HEK293 (cell line): ENCODE data around the gene TFR2.

Source experiments
- GLI2 ChIP-seq: fragments of 450-650 bp; formaldehyde crosslinking; IDR thresholded peaks from 2 replicates; pipeline ENCODE4; 2017; ENCODE audit warnings: missing biosample characterization, missing genetic modification characterization, low read depth, borderline replicate concordance
- GLIS2 ChIP-seq: fragments of 450-650 bp; formaldehyde crosslinking; IDR thresholded peaks from 2 replicates; pipeline ENCODE4 v1.5.1; 2016; ENCODE audit warnings: missing biosample characterization, missing genetic modification characterization
- HOXA7 ChIP-seq: sonication (generic); formaldehyde crosslinking; IDR thresholded peaks from 2 replicates; pipeline ENCODE4 v1.8.1; 2022; ENCODE audit warnings: missing genetic modification reagents, borderline replicate concordance
- MEIS1 ChIP-seq: sonication (generic); formaldehyde crosslinking; IDR thresholded peaks from 2 replicates; pipeline ENCODE4 v1.8.1; 2022; ENCODE audit warnings: missing genetic modification reagents, mild to moderate bottlenecking, borderline replicate concordance
- MZF1 ChIP-seq: fragments of 450-650 bp; formaldehyde crosslinking; IDR thresholded peaks from 2 replicates; pipeline ENCODE4 v1.5.1; 2017; ENCODE audit warnings: missing biosample characterization, missing genetic modification characterization, borderline replicate concordance
- TCF7L2 ChIP-seq: IDR thresholded peaks from 2 replicates; pipeline ENCODE4 v1.6.1; 2011; ENCODE audit warnings: low read depth, mild to moderate bottlenecking, inconsistent platforms, low read length, moderate library complexity, borderline replicate concordance
- ZNF391 ChIP-seq: fragments of 450-650 bp; formaldehyde crosslinking; IDR thresholded peaks from 2 replicates; pipeline ENCODE4 v1.5.1; 2016; ENCODE audit warnings: low read depth, missing biosample characterization, missing genetic modification characterization, borderline replicate concordance
- ZNF433 ChIP-seq: fragments of 450-650 bp; formaldehyde crosslinking; IDR thresholded peaks from 2 replicates; pipeline ENCODE4 v1.5.1; 2016; ENCODE audit warnings: missing biosample characterization, missing genetic modification characterization, low read depth
- ZNF473 ChIP-seq: fragments of 450-650 bp; formaldehyde crosslinking; IDR thresholded peaks from 2 replicates; pipeline ENCODE4 v1.5.1; 2017; ENCODE audit warnings: missing biosample characterization, missing genetic modification characterization
- ZNF510 ChIP-seq: fragments of 450-650 bp; formaldehyde crosslinking; IDR thresholded peaks from 2 replicates; pipeline ENCODE4 v1.5.1; 2018; ENCODE audit warnings: mild to moderate bottlenecking, missing genetic modification characterization, missing biosample characterization; ENCODE audit not compliant: insufficient replicate concordance
- ZNF555 ChIP-seq: fragments of 450-650 bp; formaldehyde crosslinking; conservative IDR thresholded peaks from 2 replicates; pipeline ENCODE4 v1.5.1; 2017; ENCODE audit warnings: missing biosample characterization, mild to moderate bottlenecking, missing genetic modification characterization, inconsistent platforms
- ZNF571 ChIP-seq: fragments of 450-650 bp; formaldehyde crosslinking; IDR thresholded peaks from 2 replicates; pipeline ENCODE4 v1.5.0; 2017; ENCODE audit warnings: missing biosample characterization, missing genetic modification characterization
- ZNF624 ChIP-seq: fragments of 450-650 bp; formaldehyde crosslinking; IDR thresholded peaks from 2 replicates; pipeline ENCODE4 v1.5.1; 2017; ENCODE audit warnings: missing biosample characterization, missing genetic modification characterization
- ZNF843 ChIP-seq: fragments of 450-650 bp; formaldehyde crosslinking; IDR thresholded peaks from 2 replicates; pipeline ENCODE4 v1.5.1; 2016; ENCODE audit warnings: missing biosample characterization, missing genetic modification characterization
- ZXDB ChIP-seq: fragments of 450-650 bp; formaldehyde crosslinking; IDR thresholded peaks from 2 replicates; pipeline ENCODE4 v1.5.1; 2016; ENCODE audit warnings: missing biosample characterization, missing genetic modification characterization
- TF ChIP-seq, protein P1 (sequence below): fragments of 450-650 bp; formaldehyde crosslinking; IDR thresholded peaks from 2 replicates; pipeline ENCODE4 v1.5.1; 2016; ENCODE audit warnings: missing biosample characterization, missing genetic modification characterization, borderline replicate concordance
- TF ChIP-seq, protein P2 (sequence below): fragments of 450-650 bp; formaldehyde crosslinking; IDR thresholded peaks from 2 replicates; pipeline ENCODE4 v1.5.1; 2016; ENCODE audit warnings: missing biosample characterization, missing genetic modification characterization
- TF ChIP-seq, protein P3 (sequence below): fragments of 450-650 bp; formaldehyde crosslinking; IDR thresholded peaks from 2 replicates; pipeline ENCODE4 v1.5.0; 2017; ENCODE audit warnings: missing biosample characterization, missing genetic modification characterization, borderline replicate concordance
- TF ChIP-seq, protein P4 (sequence below): fragments of 450-650 bp; formaldehyde crosslinking; IDR thresholded peaks from 2 replicates; pipeline ENCODE4 v1.5.1; 2016; ENCODE audit warnings: missing biosample characterization, missing genetic modification characterization
- TF ChIP-seq, protein P5 (sequence below): fragments of 450-650 bp; formaldehyde crosslinking; IDR thresholded peaks from 2 replicates; pipeline ENCODE4 v1.5.1; 2016; ENCODE audit warnings: missing biosample characterization, missing genetic modification characterization
- TF ChIP-seq, protein P6 (sequence below): fragments of 450-650 bp; formaldehyde crosslinking; IDR thresholded peaks from 2 replicates; pipeline ENCODE4 v1.5.1; 2016; ENCODE audit warnings: missing biosample characterization, missing genetic modification characterization, borderline replicate concordance
- TF ChIP-seq, protein P7 (sequence below): fragments of 450-650 bp; formaldehyde crosslinking; IDR thresholded peaks from 2 replicates; pipeline ENCODE4 v1.5.1; 2017; ENCODE audit warnings: missing biosample characterization, missing genetic modification characterization

TFR2 gene

DNA sequence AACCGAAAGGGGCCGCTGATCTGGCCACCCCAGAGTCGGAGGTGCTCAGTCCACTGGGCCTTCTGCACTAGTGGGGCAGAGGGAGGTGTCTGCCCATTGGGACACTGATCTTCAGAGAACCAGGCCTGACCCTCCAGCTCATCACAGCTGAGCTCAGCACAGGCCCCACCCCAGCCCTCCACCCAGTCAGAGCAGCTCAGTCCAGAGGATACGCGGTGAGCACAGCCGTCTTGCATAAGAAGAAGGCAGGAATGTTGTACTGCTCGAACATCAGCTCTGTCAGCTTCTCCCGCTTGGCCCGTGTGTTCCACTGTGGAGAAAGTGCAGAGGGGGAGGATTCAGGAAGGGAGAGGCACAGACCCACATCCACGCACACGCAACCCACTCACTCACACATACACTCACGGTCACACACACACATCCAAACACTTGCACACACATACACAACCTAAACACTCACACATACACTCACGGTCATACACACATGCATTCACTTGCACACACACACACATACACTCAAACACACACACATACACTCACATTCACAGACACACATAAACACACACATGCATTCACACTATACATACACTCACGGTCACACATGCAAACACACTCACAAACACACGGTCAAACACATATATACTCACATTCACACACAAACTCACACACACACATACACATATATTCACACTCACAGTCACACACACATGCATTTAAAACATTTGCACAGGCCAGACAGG is 8.6 kb upstream of the TFR2 start (continued):
- TF ChIP-seq ZNF510 (tag by site-specific recombination) (no peak), MEIS1 (no peak), ZNF571 (tag by site-specific recombination) (no peak), ZXDB (tag by site-specific recombination) (no peak), GLI2 (tag by site-specific recombination) (no peak), ZNF473 (tag by site-specific recombination) (no peak), HOXA7 (no peak), ZNF624 (tag by site-specific recombination) (no peak), ZNF843 (tag by site-specific recombination) (no peak), ZNF433 (tag by site-specific recombination) (no peak), TCF7L2 (no peak), MZF1 (no peak), GLIS2 (tag by site-specific recombination) (no peak), ZNF391 (no peak), ZNF555 (no peak)
- TF ChIP-seq, protein P1, sequence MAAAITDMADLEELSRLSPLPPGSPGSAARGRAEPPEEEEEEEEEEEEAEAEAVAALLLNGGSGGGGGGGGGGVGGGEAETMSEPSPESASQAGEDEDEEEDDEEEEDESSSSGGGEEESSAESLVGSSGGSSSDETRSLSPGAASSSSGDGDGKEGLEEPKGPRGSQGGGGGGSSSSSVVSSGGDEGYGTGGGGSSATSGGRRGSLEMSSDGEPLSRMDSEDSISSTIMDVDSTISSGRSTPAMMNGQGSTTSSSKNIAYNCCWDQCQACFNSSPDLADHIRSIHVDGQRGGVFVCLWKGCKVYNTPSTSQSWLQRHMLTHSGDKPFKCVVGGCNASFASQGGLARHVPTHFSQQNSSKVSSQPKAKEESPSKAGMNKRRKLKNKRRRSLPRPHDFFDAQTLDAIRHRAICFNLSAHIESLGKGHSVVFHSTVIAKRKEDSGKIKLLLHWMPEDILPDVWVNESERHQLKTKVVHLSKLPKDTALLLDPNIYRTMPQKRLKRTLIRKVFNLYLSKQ, result no peak
- TF ChIP-seq, protein P2, sequence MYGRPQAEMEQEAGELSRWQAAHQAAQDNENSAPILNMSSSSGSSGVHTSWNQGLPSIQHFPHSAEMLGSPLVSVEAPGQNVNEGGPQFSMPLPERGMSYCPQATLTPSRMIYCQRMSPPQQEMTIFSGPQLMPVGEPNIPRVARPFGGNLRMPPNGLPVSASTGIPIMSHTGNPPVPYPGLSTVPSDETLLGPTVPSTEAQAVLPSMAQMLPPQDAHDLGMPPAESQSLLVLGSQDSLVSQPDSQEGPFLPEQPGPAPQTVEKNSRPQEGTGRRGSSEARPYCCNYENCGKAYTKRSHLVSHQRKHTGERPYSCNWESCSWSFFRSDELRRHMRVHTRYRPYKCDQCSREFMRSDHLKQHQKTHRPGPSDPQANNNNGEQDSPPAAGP (tag by site-specific recombination), result no peak
- TF ChIP-seq, protein P3, sequence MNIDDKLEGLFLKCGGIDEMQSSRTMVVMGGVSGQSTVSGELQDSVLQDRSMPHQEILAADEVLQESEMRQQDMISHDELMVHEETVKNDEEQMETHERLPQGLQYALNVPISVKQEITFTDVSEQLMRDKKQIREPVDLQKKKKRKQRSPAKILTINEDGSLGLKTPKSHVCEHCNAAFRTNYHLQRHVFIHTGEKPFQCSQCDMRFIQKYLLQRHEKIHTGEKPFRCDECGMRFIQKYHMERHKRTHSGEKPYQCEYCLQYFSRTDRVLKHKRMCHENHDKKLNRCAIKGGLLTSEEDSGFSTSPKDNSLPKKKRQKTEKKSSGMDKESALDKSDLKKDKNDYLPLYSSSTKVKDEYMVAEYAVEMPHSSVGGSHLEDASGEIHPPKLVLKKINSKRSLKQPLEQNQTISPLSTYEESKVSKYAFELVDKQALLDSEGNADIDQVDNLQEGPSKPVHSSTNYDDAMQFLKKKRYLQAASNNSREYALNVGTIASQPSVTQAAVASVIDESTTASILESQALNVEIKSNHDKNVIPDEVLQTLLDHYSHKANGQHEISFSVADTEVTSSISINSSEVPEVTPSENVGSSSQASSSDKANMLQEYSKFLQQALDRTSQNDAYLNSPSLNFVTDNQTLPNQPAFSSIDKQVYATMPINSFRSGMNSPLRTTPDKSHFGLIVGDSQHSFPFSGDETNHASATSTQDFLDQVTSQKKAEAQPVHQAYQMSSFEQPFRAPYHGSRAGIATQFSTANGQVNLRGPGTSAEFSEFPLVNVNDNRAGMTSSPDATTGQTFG (tag by site-specific recombination), result no peak
- TF ChIP-seq, protein P4, sequence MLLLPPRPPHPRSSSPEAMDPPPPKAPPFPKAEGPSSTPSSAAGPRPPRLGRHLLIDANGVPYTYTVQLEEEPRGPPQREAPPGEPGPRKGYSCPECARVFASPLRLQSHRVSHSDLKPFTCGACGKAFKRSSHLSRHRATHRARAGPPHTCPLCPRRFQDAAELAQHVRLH (tag by site-specific recombination), result no peak
- TF ChIP-seq, protein P5, sequence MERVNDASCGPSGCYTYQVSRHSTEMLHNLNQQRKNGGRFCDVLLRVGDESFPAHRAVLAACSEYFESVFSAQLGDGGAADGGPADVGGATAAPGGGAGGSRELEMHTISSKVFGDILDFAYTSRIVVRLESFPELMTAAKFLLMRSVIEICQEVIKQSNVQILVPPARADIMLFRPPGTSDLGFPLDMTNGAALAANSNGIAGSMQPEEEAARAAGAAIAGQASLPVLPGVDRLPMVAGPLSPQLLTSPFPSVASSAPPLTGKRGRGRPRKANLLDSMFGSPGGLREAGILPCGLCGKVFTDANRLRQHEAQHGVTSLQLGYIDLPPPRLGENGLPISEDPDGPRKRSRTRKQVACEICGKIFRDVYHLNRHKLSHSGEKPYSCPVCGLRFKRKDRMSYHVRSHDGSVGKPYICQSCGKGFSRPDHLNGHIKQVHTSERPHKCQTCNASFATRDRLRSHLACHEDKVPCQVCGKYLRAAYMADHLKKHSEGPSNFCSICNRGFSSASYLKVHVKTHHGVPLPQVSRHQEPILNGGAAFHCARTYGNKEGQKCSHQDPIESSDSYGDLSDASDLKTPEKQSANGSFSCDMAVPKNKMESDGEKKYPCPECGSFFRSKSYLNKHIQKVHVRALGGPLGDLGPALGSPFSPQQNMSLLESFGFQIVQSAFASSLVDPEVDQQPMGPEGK (tag by site-specific recombination), result no peak
- TF ChIP-seq, protein P6, sequence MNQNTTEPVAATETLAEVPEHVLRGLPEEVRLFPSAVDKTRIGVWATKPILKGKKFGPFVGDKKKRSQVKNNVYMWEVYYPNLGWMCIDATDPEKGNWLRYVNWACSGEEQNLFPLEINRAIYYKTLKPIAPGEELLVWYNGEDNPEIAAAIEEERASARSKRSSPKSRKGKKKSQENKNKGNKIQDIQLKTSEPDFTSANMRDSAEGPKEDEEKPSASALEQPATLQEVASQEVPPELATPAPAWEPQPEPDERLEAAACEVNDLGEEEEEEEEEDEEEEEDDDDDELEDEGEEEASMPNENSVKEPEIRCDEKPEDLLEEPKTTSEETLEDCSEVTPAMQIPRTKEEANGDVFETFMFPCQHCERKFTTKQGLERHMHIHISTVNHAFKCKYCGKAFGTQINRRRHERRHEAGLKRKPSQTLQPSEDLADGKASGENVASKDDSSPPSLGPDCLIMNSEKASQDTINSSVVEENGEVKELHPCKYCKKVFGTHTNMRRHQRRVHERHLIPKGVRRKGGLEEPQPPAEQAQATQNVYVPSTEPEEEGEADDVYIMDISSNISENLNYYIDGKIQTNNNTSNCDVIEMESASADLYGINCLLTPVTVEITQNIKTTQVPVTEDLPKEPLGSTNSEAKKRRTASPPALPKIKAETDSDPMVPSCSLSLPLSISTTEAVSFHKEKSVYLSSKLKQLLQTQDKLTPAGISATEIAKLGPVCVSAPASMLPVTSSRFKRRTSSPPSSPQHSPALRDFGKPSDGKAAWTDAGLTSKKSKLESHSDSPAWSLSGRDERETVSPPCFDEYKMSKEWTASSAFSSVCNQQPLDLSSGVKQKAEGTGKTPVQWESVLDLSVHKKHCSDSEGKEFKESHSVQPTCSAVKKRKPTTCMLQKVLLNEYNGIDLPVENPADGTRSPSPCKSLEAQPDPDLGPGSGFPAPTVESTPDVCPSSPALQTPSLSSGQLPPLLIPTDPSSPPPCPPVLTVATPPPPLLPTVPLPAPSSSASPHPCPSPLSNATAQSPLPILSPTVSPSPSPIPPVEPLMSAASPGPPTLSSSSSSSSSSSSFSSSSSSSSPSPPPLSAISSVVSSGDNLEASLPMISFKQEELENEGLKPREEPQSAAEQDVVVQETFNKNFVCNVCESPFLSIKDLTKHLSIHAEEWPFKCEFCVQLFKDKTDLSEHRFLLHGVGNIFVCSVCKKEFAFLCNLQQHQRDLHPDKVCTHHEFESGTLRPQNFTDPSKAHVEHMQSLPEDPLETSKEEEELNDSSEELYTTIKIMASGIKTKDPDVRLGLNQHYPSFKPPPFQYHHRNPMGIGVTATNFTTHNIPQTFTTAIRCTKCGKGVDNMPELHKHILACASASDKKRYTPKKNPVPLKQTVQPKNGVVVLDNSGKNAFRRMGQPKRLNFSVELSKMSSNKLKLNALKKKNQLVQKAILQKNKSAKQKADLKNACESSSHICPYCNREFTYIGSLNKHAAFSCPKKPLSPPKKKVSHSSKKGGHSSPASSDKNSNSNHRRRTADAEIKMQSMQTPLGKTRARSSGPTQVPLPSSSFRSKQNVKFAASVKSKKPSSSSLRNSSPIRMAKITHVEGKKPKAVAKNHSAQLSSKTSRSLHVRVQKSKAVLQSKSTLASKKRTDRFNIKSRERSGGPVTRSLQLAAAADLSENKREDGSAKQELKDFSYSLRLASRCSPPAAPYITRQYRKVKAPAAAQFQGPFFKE (tag by site-specific recombination), result no peak
- TF ChIP-seq, protein P7, sequence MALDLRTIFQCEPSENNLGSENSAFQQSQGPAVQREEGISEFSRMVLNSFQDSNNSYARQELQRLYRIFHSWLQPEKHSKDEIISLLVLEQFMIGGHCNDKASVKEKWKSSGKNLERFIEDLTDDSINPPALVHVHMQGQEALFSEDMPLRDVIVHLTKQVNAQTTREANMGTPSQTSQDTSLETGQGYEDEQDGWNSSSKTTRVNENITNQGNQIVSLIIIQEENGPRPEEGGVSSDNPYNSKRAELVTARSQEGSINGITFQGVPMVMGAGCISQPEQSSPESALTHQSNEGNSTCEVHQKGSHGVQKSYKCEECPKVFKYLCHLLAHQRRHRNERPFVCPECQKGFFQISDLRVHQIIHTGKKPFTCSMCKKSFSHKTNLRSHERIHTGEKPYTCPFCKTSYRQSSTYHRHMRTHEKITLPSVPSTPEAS, result peak; percentile 91
